Stomach (tissue), 9 donors: ENCODE data around the gene NPBWR2. TPM values are rescaled to one million over a fixed set of nuclear protein-coding genes. Genes with fewer than 3 reads are reported as not detected.

Experiments
- DNase-seq, 2 donors: peaks; one replicate each; pipeline versions ENCODE4 v3.0.0 to v3.0.0-alpha.2; 2013 to 2019
- H3K27ac ChIP-seq, 5 donors: fragments of 200-600 bp in 4 of 5; sonication (generic) in 4 of 5; one replicate each; pipeline ENCODE4 v1.5.1; 2013 to 2019; ENCODE audit warnings: mild to moderate bottlenecking in 1 of 5, moderate library complexity in 1 of 5
- H3K27me3 ChIP-seq, 3 donors: fragments of 200-600 bp; sonication (generic); one replicate each; pipeline ENCODE4 v1.5.1; 2017 to 2019; ENCODE audit warnings: mixed run types in 1 of 3
- H3K36me3 ChIP-seq, 4 donors: fragments of 200-600 bp; sonication (generic); 1 replicate in 3 of 4; 2 replicates in 1 of 4; pipeline ENCODE4 v1.5.1; 2016 to 2019
- H3K4me1 ChIP-seq, 4 donors: fragments of 200-600 bp; sonication (generic); one replicate each; pipeline ENCODE4 v1.5.1; 2016 to 2019
- H3K4me3 ChIP-seq, 4 donors: fragments of 200-600 bp; sonication (generic) in 3 of 4; one replicate each; pipeline ENCODE4 v1.5.1; 2016 to 2019; ENCODE audit warnings: mild to moderate bottlenecking in 1 of 4
- H3K9me3 ChIP-seq, 4 donors: fragments of 200-600 bp; sonication (generic); one replicate each; pipeline ENCODE4 v1.5.1; 2016 to 2019
- CTCF ChIP-seq, 7 experiments: fragments of 450-650 bp in 4 of 7; fragments of 200-600 bp in 3 of 7; sonication (generic) in 3 of 7; IDR thresholded peaks; one replicate each; pipeline ENCODE4 v1.5.1; 2016 to 2019; ENCODE audit warnings: antibody characterized with exemption in 7 of 7, control low read depth in 2 of 7, mild to moderate bottlenecking in 1 of 7
- EP300 ChIP-seq: sonication (generic); formaldehyde crosslinking; IDR thresholded peaks from one replicate; pipeline ENCODE4 v1.6.1; 2017; ENCODE audit warnings: antibody characterized with exemption
- POLR2A ChIP-seq, 4 donors: fragments of 450-650 bp; IDR thresholded peaks; one replicate each; pipeline ENCODE4 v1.6.1; 2016; ENCODE audit warnings: antibody characterized with exemption in 4 of 4, control low read depth in 2 of 4, mild to moderate bottlenecking in 1 of 4, moderate library complexity in 1 of 4
- POLR2AphosphoS5 ChIP-seq, 3 donors: sonication (generic); formaldehyde crosslinking; IDR thresholded peaks; one replicate each; pipeline ENCODE4 v1.6.1; 2016; ENCODE audit warnings: antibody characterized with exemption in 3 of 3
- WGBS, 5 donors: extraction: QIAGEN DNeasy Blood & Tissue Kit in 3 of 5; methylation state at CpG; one replicate each; pipeline versions ENCODE4 v1.1.5 to v1.1.7; 2013 to 2018; 5-methylcytosine and 5-hydroxymethylcytosine counted together
- intact Hi-C: fragments of 100-400 bp; cut with DNase I; formaldehyde crosslinking; loops from one replicate; pipeline ENCODE4 v1.15.1; 2023; ENCODE audit warnings: low total_unique reads
- polyA plus RNA-seq, 3 donors: library from polyadenylated mRNA; stranded (reverse); fragments of 200-250 nt; gene quantifications; one replicate each; pipeline ENCODE4 v1.2.3, GENCODE V29; 2013
- total RNA-seq, 5 donors: library from RNA; depleted of rRNA; stranded (reverse); fragments of >200 nt; gene quantifications; one replicate each; pipeline versions ENCODE4 v1.1.0 to v1.2.3, GENCODE V29; 2014 to 2016
- donor health status: healthy with polysubstance abuse.
- donor health status: Bipolar disorder and iron deficiency.
- donor health status: healthy.

Gene NPBWR2
- total and polyA plus RNA-seq, 8 donors: not detected

- Histone ChIP-seq H3K4me3 (no peak overlapping the region), H3K4me1 (no peaks in the 10 kb centered on the region), H3K9me3 (no peaks in the 10 kb centered on the region), H3K36me3 (no peaks in the 10 kb centered on the region), H3K27me3 (peaks cover 0 to 49% (median 3%) of the 10 kb centered on the region in 3 donors), H3K27ac (no peak overlapping the region)
- intact Hi-C loops: no loop called here
- WGBS, 5 donors: 71 to 81% (median 77%) methylated on average over 17 to 26 of the region's 26 CpGs
- DNase-seq: peak in 1 of 2 donors; percentile 23
- TF ChIP-seq POLR2A (IDR thresholded peaks at IDR 0.05): no peak
- TF ChIP-seq CTCF (IDR thresholded peaks at IDR 0.05): no peak
- TF ChIP-seq POLR2AphosphoS5 (IDR thresholded peaks at IDR 0.05): no peak
- no peak for TF ChIP-seq EP300
Measured at GRCh38 chr20:64108731-64109681, 1.6 kb upstream of the NPBWR2 start.

GRCh38 chr20:64107736-64108457 lies 532 bp upstream of the NPBWR2 start:
- no peak overlapping the region for H3K4me3 ChIP-seq
- H3K27ac ChIP-seq: no peak overlapping the region
- 45 to 65% (median 51%) methylated on average over 17 to 19 of the region's 19 CpGs for WGBS, 5 donors
- intact Hi-C loops: no loop called here
- H3K4me1 ChIP-seq: no peaks in the 10 kb centered on the region
- no peak for DNase-seq
- H3K9me3 ChIP-seq: no peaks in the 10 kb centered on the region
- TF ChIP-seq EP300 (no peak), CTCF (IDR thresholded peaks at IDR 0.05) (no peak), POLR2AphosphoS5 (IDR thresholded peaks at IDR 0.05) (no peak), POLR2A (IDR thresholded peaks at IDR 0.05) (no peak)
- H3K27me3 ChIP-seq: peaks cover 0 to 60% (median 14%) of the 10 kb centered on the region in 3 donors
- no peaks in the 10 kb centered on the region for H3K36me3 ChIP-seq

GRCh38 chr20:64106435-64106961 lies 867 bp downstream of the NPBWR2 start:
- no peaks in the 10 kb centered on the region for H3K9me3 ChIP-seq
- peaks cover 8 to 13% (median 12%) of the 10 kb centered on the region in 4 donors for H3K4me1 ChIP-seq
- no peak for TF ChIP-seq EP300
- no peak for TF ChIP-seq CTCF (IDR thresholded peaks at IDR 0.05)
- no peak for TF ChIP-seq POLR2A (IDR thresholded peaks at IDR 0.05)
- no peak for TF ChIP-seq POLR2AphosphoS5 (IDR thresholded peaks at IDR 0.05)
- no peak overlapping the region for H3K27ac ChIP-seq
- H3K27me3 ChIP-seq: peaks cover 10 to 74% (median 28%) of the 10 kb centered on the region in 3 donors
- no peaks in the 10 kb centered on the region for H3K36me3 ChIP-seq
- 85 to 91% (median 89%) methylated on average over 12 to 28 of the region's 28 CpGs for WGBS, 5 donors
- no peak for DNase-seq
- H3K4me3 ChIP-seq: no peak overlapping the region
- intact Hi-C loops: no loop called here

- no peaks in the 10 kb centered on the region for H3K9me3 ChIP-seq
- peaks cover 8 to 14% (median 12%) of the 10 kb centered on the region in 4 donors for H3K4me1 ChIP-seq
- 87 to 91% (median 89%) methylated on average over 31 to 39 of the region's 39 CpGs for WGBS, 5 donors
- TF ChIP-seq EP300 (no peak), POLR2AphosphoS5 (IDR thresholded peaks at IDR 0.05) (no peak), CTCF (IDR thresholded peaks at IDR 0.05) (no peak), POLR2A (IDR thresholded peaks at IDR 0.05) (no peak)
- intact Hi-C loops: no loop called here
- DNase-seq: no peak
- H3K4me3 ChIP-seq: no peak overlapping the region
- no peaks in the 10 kb centered on the region for H3K36me3 ChIP-seq
- H3K27ac ChIP-seq: no peak overlapping the region
- H3K27me3 ChIP-seq: peaks cover 10 to 80% (median 33%) of the 10 kb centered on the region in 3 donors
Measured at GRCh38 chr20:64105846-64106434, 1.4 kb downstream of the NPBWR2 start.
